ENCODE data around the gene USP28.

DNA sequence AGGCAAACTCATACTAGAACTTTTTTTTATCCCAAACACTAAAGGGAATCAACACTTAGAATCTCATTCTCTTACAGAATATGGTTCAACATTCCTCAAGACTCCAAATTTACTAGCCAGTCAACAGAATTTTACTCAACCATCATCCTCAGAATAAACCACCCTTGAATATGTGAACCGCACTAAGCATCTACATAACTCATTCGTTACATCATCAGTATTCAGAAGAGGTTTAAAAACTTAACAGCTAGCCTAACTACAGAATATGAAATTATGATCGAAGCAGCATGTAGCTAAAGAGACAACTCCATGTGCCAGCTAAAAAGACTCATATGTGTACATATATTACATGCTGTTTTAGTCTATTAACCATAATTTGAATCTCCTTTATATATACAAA is 47.9 kb downstream of the USP28 start:
- TF ChIP-seq, protein P1, sequence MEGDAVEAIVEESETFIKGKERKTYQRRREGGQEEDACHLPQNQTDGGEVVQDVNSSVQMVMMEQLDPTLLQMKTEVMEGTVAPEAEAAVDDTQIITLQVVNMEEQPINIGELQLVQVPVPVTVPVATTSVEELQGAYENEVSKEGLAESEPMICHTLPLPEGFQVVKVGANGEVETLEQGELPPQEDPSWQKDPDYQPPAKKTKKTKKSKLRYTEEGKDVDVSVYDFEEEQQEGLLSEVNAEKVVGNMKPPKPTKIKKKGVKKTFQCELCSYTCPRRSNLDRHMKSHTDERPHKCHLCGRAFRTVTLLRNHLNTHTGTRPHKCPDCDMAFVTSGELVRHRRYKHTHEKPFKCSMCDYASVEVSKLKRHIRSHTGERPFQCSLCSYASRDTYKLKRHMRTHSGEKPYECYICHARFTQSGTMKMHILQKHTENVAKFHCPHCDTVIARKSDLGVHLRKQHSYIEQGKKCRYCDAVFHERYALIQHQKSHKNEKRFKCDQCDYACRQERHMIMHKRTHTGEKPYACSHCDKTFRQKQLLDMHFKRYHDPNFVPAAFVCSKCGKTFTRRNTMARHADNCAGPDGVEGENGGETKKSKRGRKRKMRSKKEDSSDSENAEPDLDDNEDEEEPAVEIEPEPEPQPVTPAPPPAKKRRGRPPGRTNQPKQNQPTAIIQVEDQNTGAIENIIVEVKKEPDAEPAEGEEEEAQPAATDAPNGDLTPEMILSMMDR (IDR thresholded peaks at IDR 0.05), result no peak
- TF ChIP-seq POLR2A (IDR thresholded peaks at IDR 0.05), result no peak
